GM19455 (cell line): ENCODE results near the gene CEP120.
A peak's percentile ranks its signal among the peaks of the same experiment; 100 is the strongest.
"Not testable (repeated sequence)": the region's sequence is repeated elsewhere in the genome, so short reads cannot be mapped to it uniquely, and the experiment has no call there.

Source experiments
- ATAC-seq: cut with Tn5 transposase; IDR thresholded peaks from one replicate; pipeline ENCODE4 v1.9.1; 2021; ENCODE audit not compliant: unreplicated experiment

Gene CEP120

DNA sequence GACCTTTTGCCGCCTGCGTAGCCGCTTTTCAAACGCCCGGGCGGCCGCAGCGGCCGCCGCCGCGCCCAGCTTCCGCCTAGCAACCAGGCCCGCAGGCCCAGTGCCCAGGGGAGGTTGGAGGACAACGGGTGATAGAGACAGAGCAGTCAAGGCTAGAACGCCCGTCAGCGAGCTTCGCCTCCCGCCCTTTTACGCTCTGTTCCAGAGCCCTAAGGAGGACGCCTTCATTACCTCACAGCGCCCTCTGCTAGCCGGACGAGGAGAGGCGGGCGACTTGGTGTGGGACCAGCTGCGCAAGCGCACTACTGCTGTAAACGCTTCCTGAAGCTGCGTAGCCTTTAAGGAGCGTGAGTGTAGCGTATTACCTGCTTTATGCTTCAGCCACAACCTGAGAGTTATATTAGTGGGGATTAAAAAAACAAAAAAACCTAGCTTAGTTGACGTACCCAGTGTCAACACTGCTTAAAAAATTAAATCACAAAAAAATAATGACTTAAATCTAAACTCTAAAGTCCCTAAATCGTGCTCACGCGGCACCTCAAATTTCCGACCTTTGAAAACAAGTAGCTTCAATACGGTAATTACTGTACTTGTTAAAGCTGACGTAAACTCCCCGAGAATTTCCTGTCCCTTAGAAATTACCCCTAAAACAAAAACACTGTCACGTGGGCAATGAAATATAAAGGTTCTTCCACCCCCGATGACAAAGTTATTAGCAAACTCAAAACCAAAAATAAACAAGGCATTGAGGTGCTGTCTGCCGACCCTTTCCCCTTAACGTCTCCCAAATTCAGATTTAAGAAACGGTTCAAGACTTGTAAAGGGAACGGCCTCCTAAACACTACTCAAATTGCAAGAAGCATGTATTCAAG is at the start of gene CEP120:
CEP120 (minus strand) TSS at position 126 of the 872 bp plus-strand sequence. CDS start 405 bp downstream, outside the sequence.
- ATAC-seq: peak; percentile 99

DNA sequence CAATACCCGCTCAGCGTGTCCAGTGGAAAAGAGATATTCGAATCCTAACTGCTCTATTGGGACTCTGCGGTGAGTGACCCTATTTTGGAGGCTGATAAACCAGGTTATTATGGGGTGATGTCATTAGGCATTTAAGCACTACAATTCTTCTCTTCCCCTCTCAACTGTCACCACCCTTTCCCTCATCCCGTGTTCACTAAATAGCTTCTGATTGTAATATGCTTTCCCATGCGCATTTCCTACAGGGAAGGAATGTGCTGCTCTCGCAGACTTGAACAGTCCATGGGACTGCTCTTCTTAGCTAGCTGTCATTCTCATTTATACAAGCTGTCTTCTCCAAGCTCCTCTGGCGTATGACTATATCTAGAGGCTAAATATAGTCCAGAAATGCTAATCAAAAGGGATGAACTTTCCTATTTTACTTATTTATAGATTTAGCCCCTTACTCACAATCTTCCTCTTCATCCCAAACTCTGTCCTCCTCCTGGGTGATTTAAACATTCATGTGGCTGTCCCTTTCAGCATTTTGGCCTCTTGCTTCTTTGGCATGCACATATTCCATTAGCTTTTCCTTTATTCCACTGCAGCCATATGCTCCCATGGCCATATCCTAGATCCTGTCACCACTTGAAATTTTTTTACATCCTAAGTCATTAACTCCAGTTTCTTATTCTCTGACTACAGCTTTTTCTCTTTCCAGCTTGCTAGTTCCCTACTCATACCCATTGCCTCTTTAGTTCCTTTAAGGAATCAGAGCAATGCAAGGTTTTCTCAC is 49.1 kb upstream of the CEP120 start:
- ATAC-seq: no peak

DNA sequence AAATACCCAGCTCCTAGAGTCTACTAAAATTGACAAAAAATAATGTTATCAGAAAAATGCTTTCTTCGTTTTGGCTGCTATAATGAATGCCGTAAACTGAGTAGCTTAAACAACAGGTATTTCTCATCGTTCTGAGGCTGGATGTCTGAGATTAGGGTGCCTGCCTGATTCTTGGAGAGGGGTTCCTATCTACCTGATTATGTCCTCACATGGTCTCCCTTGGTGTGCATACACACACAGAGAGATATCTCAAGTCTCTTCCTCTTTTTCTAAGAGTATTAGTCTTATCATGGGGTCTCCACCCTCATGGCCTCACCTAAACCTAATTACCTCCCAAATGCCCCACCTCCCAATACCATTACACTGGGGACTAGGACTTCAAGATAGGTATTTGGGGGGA is 48.2 kb upstream of the CEP120 start:
- ATAC-seq: no peak

- ATAC-seq: not testable (repeated sequence)
Observed at GRCh38 chr5:123466839-123467238, 43.6 kb upstream of the CEP120 start.

DNA sequence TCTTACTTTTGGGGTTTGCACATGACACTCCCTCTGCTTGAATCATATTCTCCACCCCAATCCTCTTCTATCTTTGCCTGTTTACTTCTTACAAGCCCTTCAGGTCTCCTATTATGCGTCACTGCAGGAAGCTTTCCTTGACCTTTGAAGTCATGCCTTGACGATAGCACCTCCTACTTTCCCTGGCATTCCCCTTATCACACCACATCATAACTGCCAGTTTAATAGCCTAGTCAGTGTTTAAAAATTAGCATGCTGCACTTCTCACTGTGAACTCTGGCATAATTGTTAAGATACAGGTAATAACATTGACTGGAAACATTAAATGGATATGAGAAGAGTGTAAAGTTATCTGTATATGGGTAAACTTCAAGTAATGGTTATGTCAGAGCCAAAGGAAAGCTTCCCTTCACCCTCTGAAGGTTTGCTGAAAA is 37.1 kb upstream of the CEP120 start:
- no peak for ATAC-seq

- not testable (repeated sequence) for ATAC-seq
Observed at GRCh38 chr5:123458994-123459393, 35.8 kb upstream of the CEP120 start.

GRCh38 chr5:123456242-123456641 is 33.0 kb upstream of the CEP120 start:
- ATAC-seq: no peak

- ATAC-seq: peak; percentile 88
Observed at GRCh38 chr5:123455640-123456039, 32.4 kb upstream of the CEP120 start.

DNA sequence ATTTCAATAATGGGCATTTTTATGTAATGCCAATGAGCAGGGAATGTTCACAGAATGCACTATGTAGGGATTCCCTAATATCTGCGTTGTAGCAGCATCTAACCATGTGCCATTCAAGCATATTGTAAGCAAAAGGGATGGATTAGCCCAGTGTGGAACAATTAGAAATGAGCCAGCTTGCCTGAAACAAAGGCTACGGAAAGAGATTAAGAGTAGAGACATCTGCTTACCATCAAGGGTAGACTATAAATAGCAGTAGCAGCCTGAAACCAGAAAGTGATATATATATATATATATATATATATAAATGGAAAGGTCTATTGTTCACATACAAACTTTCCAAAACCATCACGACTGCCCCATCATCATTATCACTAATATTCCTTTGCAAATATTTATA is 31.9 kb upstream of the CEP120 start:
- ATAC-seq: peak; percentile 62

DNA sequence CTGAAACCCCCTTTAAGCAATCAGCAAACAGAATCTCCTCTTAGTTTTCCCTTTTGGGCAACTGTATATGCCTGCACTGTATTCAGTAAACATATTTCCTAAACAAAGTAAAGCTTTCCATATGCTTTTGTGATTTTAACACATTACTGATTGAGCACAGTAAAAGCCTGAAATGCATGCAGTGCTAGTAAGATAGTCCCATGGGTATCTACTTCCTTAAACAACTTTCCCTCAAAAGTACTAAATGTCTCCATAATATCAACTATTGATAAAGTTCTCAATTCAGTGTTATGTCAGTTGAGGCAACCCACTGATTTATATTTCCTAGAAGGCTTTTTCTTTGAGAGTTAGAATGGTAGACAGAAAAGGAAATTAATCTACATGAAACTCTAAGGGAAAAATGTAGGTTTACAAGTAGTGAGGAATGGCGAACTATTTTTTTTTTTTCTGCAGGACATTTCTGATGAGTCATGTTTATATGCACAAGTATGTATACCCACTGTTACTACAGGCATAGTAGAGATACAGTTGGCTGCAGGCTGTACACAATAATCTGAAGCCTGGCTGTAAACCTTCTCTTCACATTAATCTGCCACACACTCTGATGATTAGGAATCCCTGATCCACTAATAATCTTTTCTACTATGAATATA is 31.2 kb upstream of the CEP120 start:
- no peak for ATAC-seq

DNA sequence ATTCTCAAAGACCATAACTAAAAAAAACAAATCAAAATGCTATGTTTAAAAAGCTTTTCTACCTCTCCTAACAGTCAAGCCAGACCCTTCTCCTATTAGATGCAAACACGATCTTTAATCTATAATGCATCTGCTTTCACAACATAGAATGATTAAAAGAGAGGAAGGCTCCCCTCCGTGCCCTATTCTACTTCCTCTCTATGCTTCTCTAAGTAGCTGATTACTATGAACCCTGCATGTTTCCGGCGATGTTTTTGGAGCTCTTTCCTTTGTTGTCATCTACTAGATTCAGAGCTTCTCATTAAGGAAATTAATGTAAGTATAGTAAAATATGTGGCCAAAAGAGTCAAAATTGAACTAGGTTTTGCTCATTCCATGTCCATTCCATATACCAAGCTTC is 29.2 kb upstream of the CEP120 start:
- ATAC-seq: no peak

DNA sequence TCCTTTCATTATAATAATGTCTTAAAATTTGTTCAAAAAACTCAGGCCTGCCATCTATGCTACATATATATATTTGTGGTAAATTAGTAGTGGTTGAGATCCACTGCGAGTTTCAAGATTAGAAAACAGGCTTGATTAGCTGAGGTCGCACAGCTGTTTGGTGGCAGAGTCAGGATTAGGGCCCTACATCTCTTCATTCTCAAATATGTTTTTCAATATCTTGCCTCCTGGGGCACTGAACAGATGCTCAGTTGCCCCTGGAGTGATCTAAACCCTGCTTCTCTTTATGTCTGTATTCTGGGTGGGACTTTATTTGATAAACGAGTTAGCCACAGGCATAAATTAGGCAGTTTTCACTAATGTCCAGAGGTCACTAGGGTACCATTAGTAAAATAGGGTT is 27.8 kb upstream of the CEP120 start:
- no peak for ATAC-seq

GRCh38 chr5:123450640-123451039 is 27.4 kb upstream of the CEP120 start:
- ATAC-seq: no peak

DNA sequence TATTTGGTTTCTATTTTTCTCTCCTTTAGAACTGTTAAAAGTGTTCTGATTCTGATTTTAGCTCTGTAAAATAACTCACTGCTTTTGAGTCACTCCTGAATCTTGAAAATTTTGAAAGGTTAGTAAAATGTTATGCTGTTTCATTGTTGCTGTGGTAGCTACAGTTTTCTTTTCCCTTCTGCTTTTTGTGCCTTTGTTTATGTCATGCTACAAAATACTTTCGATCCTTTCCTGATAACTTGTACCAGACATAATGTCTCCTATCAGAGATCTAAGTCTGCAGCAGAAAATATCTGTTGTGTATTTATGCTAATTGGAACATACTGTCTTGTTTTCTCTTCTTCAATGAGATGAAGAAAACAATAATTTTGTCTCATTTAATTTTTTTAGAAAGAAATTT is 26.9 kb upstream of the CEP120 start:
- ATAC-seq: no peak

DNA sequence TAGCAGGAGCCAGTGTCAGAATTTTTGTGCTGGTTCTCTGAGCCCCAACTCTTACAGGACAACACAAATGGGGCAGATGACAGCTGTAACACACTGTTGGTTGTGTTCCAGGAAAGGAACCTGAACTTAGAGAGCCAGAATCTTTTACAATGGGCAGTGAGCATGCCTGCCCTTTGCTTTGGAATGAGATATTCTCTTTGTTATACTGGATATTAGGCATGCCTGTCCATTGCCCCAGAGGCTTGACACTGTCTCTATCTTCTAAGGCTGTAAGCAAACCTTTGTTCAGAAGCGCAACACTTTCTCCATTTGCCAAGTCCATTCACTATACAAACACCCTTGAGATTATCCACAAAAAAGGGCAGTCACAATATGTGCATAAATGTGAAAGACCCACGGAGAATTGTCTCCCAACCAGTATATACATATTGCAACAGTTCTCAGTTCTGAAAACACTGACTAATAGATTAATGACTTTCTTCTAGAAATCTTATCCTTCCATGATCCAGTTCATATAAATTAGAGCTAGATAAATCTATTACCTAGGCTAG is 26.3 kb upstream of the CEP120 start:
- no peak for ATAC-seq

DNA sequence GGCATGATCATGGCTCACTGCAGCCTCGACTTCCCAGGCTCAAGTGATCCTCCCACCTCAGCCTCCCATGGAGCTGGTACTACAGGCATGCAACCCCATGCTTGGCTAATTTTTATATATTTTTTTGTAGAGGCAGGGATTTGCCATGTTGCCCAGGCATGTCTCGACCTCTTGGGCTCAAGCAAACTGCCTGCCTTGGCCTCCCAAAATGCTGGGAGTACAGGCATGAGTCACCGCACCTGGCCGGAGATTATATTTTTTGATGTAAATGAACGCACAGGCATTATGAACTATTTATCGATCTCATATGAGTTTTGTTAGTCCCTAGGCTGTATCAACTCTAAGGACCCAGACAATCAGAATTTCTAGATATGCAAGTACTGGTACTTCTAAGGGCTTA is 25.5 kb upstream of the CEP120 start:
- no peak for ATAC-seq

DNA sequence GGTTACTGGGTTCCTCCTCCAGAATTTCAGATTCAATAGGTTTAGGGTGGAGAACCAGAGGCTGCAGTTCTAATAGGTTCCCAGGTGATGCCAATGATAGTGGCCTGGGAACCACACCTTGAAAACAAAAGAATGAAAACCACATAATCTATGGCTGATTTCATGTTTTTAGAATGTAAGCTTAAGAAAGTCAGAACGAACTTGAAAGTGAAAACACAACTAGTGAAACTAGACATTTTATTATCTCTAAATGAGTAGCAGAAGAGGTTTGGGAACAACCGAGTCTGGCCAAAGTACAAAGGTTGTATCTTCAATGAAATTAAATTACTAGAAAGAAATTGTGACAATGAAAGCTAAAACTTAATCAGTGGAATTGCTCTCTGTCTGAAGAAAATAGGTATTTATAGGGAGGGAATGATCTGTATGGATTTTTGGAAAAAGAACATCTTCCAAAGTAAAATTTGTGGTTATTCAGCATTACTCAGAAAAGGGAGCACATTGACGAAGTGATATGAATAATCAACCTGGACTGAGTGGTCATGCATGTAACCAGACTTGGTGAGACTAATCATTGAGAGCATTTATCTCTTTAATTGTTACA is 24.9 kb upstream of the CEP120 start:
- peak; percentile 91 for ATAC-seq

- ATAC-seq: no peak
Observed at GRCh38 chr5:123444016-123444415, 20.8 kb upstream of the CEP120 start.

DNA sequence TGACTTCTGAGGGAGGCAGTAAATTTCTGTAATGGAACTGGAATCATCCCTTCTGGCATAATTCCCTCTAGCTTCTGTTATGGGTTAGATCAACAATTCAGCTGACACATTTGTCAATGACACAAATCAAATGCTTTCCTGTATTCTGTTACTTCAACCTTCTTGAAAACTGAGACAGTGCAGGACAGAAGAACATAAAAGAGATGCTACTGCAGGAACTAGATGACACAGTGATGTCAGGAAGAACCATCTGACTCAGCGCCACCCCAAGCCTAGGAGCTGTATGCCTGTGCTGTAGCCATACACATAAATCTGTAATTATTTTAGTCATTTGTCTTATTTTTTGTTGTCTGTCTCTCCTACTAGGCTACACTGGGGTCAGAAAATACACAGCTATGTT is 18.2 kb upstream of the CEP120 start:
- peak; percentile 65 for ATAC-seq

- ATAC-seq: no peak
Observed at GRCh38 chr5:123440456-123441181, 17.4 kb upstream of the CEP120 start.
